ENCODE data around the gene NKPD1. TPM values are rescaled to one million over a fixed set of nuclear protein-coding genes. Genes with fewer than 3 reads are reported as not detected.
A peak's percentile ranks its signal among the peaks of the same experiment; 100 is the strongest.

Gene NKPD1
- total and polyA plus RNA-seq, 3 donors from 2014 or later: 1.0 to 4.2 (median 1.3) TPM

GRCh38 chr19:45153339-45154063, 7.3 kb downstream of the NKPD1 start:
- no peak for TF ChIP-seq POLR2A (IDR thresholded peaks at IDR 0.05)
- TF ChIP-seq CTCF (IDR thresholded peaks at IDR 0.05): no peak
- H3K9me3 ChIP-seq: no peaks in the 10 kb centered on the region
- intact Hi-C loops (cut with DNase I; ENCODE audit: low total_unique reads): no loop called here
- peak overlapping the region in 1 of 2 donors; percentile 50 for H3K27ac ChIP-seq
- peak overlapping the region in 1 of 2 donors; percentile 42 for H3K4me3 ChIP-seq
- H3K4me1 ChIP-seq: peaks cover 16% of the 10 kb centered on the region
- DNase-seq: peak; percentile 69
- H3K36me3 ChIP-seq (ENCODE audit: low read depth, missing control alignments): no peaks in the 10 kb centered on the region
- no peaks in the 10 kb centered on the region for H3K27me3 ChIP-seq
- 1% methylated on average over 34 to 53 of the region's 69 CpGs for WGBS, 2 donors

GRCh38 chr19:45152504-45153338, 8.1 kb downstream of the NKPD1 start:
- H3K9me3 ChIP-seq: no peaks in the 10 kb centered on the region
- no peaks in the 10 kb centered on the region for H3K27me3 ChIP-seq
- intact Hi-C loops (cut with DNase I; ENCODE audit: low total_unique reads): no loop called here
- H3K36me3 ChIP-seq (ENCODE audit: low read depth, missing control alignments): no peaks in the 10 kb centered on the region
- H3K4me3 ChIP-seq: peak overlapping the region; percentile 12 to 42
- DNase-seq: peak; percentile 72
- H3K4me1 ChIP-seq: peaks cover 16% of the 10 kb centered on the region
- WGBS, 2 donors: 5 to 6% methylated on average over 11 to 38 of the region's 91 CpGs
- TF ChIP-seq CTCF (IDR thresholded peaks at IDR 0.05) (no peak), POLR2A (IDR thresholded peaks at IDR 0.05) (no peak)
- H3K27ac ChIP-seq: no peak overlapping the region

- Histone ChIP-seq H3K9me3 (no peaks in the 10 kb centered on the region), H3K36me3 (ENCODE audit: low read depth, missing control alignments) (no peaks in the 10 kb centered on the region), H3K4me1 (peaks cover 16% of the 10 kb centered on the region), H3K27ac (no peak overlapping the region), H3K27me3 (no peaks in the 10 kb centered on the region), H3K4me3 (peak overlapping the region; percentile 12 to 42)
- 15 to 28% methylated on average over 7 to 45 of the region's 64 CpGs for WGBS, 2 donors
- TF ChIP-seq POLR2A (IDR thresholded peaks at IDR 0.05) (no peak), CTCF (IDR thresholded peaks at IDR 0.05) (no peak)
- no peak for DNase-seq
- intact Hi-C loops (cut with DNase I; ENCODE audit: low total_unique reads): no loop called here
Measured at GRCh38 chr19:45151821-45152503, 8.8 kb downstream of the NKPD1 start.

- no peak for DNase-seq
- H3K4me3 ChIP-seq: no peak overlapping the region
- WGBS, 2 donors: 92% methylated on average over 7 of the region's 7 CpGs; no CpG with 5 or more reads in 1 of the 2 donors
- H3K27ac ChIP-seq: no peak overlapping the region
- no peaks in the 10 kb centered on the region for H3K9me3 ChIP-seq
- H3K27me3 ChIP-seq: no peaks in the 10 kb centered on the region
- intact Hi-C loops (cut with DNase I; ENCODE audit: low total_unique reads): no loop called here
- no peak for TF ChIP-seq POLR2A (IDR thresholded peaks at IDR 0.05)
- no peak for TF ChIP-seq CTCF (IDR thresholded peaks at IDR 0.05)
- peaks cover 20% of the 10 kb centered on the region for H3K4me1 ChIP-seq
- no peaks in the 10 kb centered on the region for H3K36me3 ChIP-seq (ENCODE audit: low read depth, missing control alignments)
Measured at GRCh38 chr19:45151320-45151719, 9.5 kb downstream of the NKPD1 start.
